Fibroblast of lung (primary cell): ENCODE results near the gene SFI1. TPM values are rescaled to one million over a fixed set of nuclear protein-coding genes. Genes with fewer than 3 reads are reported as not detected.
"Not testable (repeated sequence)": the region's sequence is repeated elsewhere in the genome, so short reads cannot be mapped to it uniquely, and the experiment has no call there.

Source experiments
- DNase-seq, 2 donors: peaks; one replicate each; pipeline versions ENCODE4 v3.0.0 to v3.0.0-alpha.2; 2010; ENCODE audit warnings: low read depth in 2 of 2
- H2AFZ ChIP-seq: 2 replicates; pipeline ENCODE4 v1.5.1; 2012; ENCODE audit warnings: low read length, control low read depth, inconsistent platforms
- H3K27ac ChIP-seq: 2 replicates; pipeline ENCODE4 v1.5.1; 2011; ENCODE audit warnings: low read length, control low read depth; ENCODE audit not compliant: insufficient read depth
- H3K27me3 ChIP-seq: 2 replicates; pipeline ENCODE4 v1.5.1; 2011; ENCODE audit warnings: mild to moderate bottlenecking, low read length; ENCODE audit not compliant: control insufficient read depth, insufficient read depth
- H3K36me3 ChIP-seq: 2 replicates; pipeline ENCODE4 v1.5.1; 2011; ENCODE audit warnings: low read length; ENCODE audit not compliant: control insufficient read depth, insufficient read depth
- H3K4me1 ChIP-seq: 2 replicates; pipeline ENCODE4 v1.5.1; 2011; ENCODE audit warnings: low read length; ENCODE audit not compliant: control insufficient read depth, insufficient read depth; ENCODE audit errors: extremely low read depth
- H3K4me2 ChIP-seq: 2 replicates; pipeline ENCODE4 v1.5.1; 2011; ENCODE audit warnings: low read length, control low read depth; ENCODE audit not compliant: insufficient read depth; ENCODE audit errors: extremely low read depth
- H3K4me3 ChIP-seq, 4 experiments: fragments of 200-600 bp in 1 of 4; sonication (generic) in 1 of 4; replicated peaks in 1 of 4; 2 replicates each; pipeline ENCODE4 v1.5.1; 2011 to 2016; ENCODE audit warnings: low read length in 4 of 4, low read depth in 3 of 4, mild to moderate bottlenecking in 3 of 4, control low read depth in 2 of 4, inconsistent platforms in 1 of 4, mixed read lengths in 1 of 4; ENCODE audit not compliant: insufficient read depth in 1 of 4; ENCODE audit errors: control extremely low read depth in 1 of 4
- H3K79me2 ChIP-seq: 2 replicates; pipeline ENCODE4 v1.5.1; 2012; ENCODE audit warnings: mild to moderate bottlenecking, low read length, inconsistent platforms; ENCODE audit not compliant: control insufficient read depth, insufficient read depth
- H3K9ac ChIP-seq: 2 replicates; pipeline ENCODE4 v1.5.1; 2011; ENCODE audit warnings: mild to moderate bottlenecking, low read length, control low read depth; ENCODE audit not compliant: insufficient read depth
- H3K9me3 ChIP-seq: 2 replicates; pipeline ENCODE4 v1.5.1; 2012; ENCODE audit warnings: low read depth, low read length; ENCODE audit not compliant: control insufficient read depth, insufficient read depth
- H4K20me1 ChIP-seq: 2 replicates; pipeline ENCODE4 v1.5.1; 2011; ENCODE audit warnings: low read length; ENCODE audit not compliant: control insufficient read depth, insufficient read depth; ENCODE audit errors: extremely low read depth
- CTCF ChIP-seq, 2 donors: IDR thresholded peaks in 1 of 2; conservative IDR thresholded peaks in 1 of 2; 1 replicate in 1 of 2; 2 replicates in 1 of 2; pipeline ENCODE4 v1.5.1; 2011 to 2012; ENCODE audit warnings: low read length in 2 of 2, control low read depth in 1 of 2, inconsistent platforms in 1 of 2, low read depth in 1 of 2, mild to moderate bottlenecking in 1 of 2
- EZH2 ChIP-seq: IDR thresholded peaks from 2 replicates; pipeline ENCODE4 v1.5.1; 2012; ENCODE audit warnings: low read length, control low read depth, mild to moderate bottlenecking; ENCODE audit errors: missing control alignments
- polyA plus RNA-seq, 2 donors: library from polyadenylated mRNA; depleted of rRNA in 1 of 2; stranded (reverse) in 1 of 2; unstranded in 1 of 2; fragments of >200 nt; gene quantifications; 2 replicates each; pipeline ENCODE4 v1.2.1, GENCODE V29; 2011 to 2012; ENCODE audit warnings: missing spikeins in 1 of 2
- total RNA-seq: library from RNA; depleted of rRNA; stranded (reverse); fragments of >200 nt; gene quantifications from 2 replicates; pipeline ENCODE4 v1.2.1, GENCODE V29; 2014

SFI1 gene
- total and polyA plus RNA-seq, 2 donors (not counting 1 experiment from before 2014, with no cell fraction given), result 3.6 to 11.4 TPM

GRCh38 chr22:31533374-31533773, 37.0 kb downstream of the SFI1 start:
- H4K20me1 ChIP-seq, result no peaks in the 10 kb centered on the region
- no peak overlapping the region for H3K27ac ChIP-seq

GRCh38 chr22:31537019-31537535, 40.7 kb downstream of the SFI1 start:
- H3K4me3 ChIP-seq, result no peak overlapping the region
- no peaks in the 10 kb centered on the region for H3K79me2 ChIP-seq
- no peaks in the 10 kb centered on the region for H3K36me3 ChIP-seq
- no peaks in the 10 kb centered on the region for H4K20me1 ChIP-seq
- H3K27me3 ChIP-seq, result no peaks in the 10 kb centered on the region
- no peaks in the 10 kb centered on the region for H3K9me3 ChIP-seq
- no peak overlapping the region for H3K27ac ChIP-seq
- no peak overlapping the region for H3K4me2 ChIP-seq
- no peak for DNase-seq
- no peak for TF ChIP-seq CTCF (conservative IDR thresholded peaks at IDR 0.05 in 1 of 2, IDR thresholded peaks at IDR 0.05 in 1 of 2; ENCODE audit: low read depth in 1 of 2, low read length in 2 of 2)
- no peak for TF ChIP-seq EZH2
- H3K4me1 ChIP-seq, result no peaks in the 10 kb centered on the region
- no peak overlapping the region for H3K9ac ChIP-seq
- H2AFZ ChIP-seq, result no peak overlapping the region

More at GRCh38 chr22:31533374-31533773, 37.0 kb downstream of the SFI1 start:
- Histone ChIP-seq H3K36me3 (no peaks in the 10 kb centered on the region), H2AFZ (no peak overlapping the region), H3K4me2 (no peak overlapping the region), H3K79me2 (no peaks in the 10 kb centered on the region), H3K4me3 (no peak overlapping the region), H3K4me1 (peaks cover 4% of the 10 kb centered on the region), H3K27me3 (no peaks in the 10 kb centered on the region), H3K9ac (no peak overlapping the region), H3K9me3 (no peaks in the 10 kb centered on the region)
- DNase-seq, result no peak
- TF ChIP-seq EZH2 (no peak), CTCF (conservative IDR thresholded peaks at IDR 0.05 in 1 of 2, IDR thresholded peaks at IDR 0.05 in 1 of 2; ENCODE audit: low read depth in 1 of 2, low read length in 2 of 2) (no peak)

- TF ChIP-seq CTCF (conservative IDR thresholded peaks at IDR 0.05 in 1 of 2, IDR thresholded peaks at IDR 0.05 in 1 of 2; ENCODE audit: low read depth in 1 of 2, low read length in 2 of 2) (no peak), EZH2 (no peak)
- H3K27me3 ChIP-seq, result no peaks in the 10 kb centered on the region
- no peaks in the 10 kb centered on the region for H3K36me3 ChIP-seq
- H2AFZ ChIP-seq, result no peak overlapping the region
- no peak overlapping the region for H3K9ac ChIP-seq
- no peaks in the 10 kb centered on the region for H3K9me3 ChIP-seq
- H3K4me3 ChIP-seq, result no peak overlapping the region
- no peak overlapping the region for H3K27ac ChIP-seq
- H3K79me2 ChIP-seq, result no peaks in the 10 kb centered on the region
- DNase-seq, result no peak
- H4K20me1 ChIP-seq, result no peaks in the 10 kb centered on the region
- H3K4me1 ChIP-seq, result no peaks in the 10 kb centered on the region
- H3K4me2 ChIP-seq, result no peak overlapping the region
Measured at GRCh38 chr22:31538815-31539214, 42.5 kb downstream of the SFI1 start.

GRCh38 chr22:31540166-31540565, 43.8 kb downstream of the SFI1 start:
- not testable (repeated sequence) for H3K4me3 ChIP-seq, H3K27me3 ChIP-seq, H3K79me2 ChIP-seq, H2AFZ ChIP-seq, H3K4me1 ChIP-seq, H3K4me2 ChIP-seq, H3K27ac ChIP-seq, H3K9me3 ChIP-seq, H3K9ac ChIP-seq, H4K20me1 ChIP-seq, DNase-seq, H3K36me3 ChIP-seq
